A673 (cell line): ENCODE results near the gene NIT1.

ENCODE experiments used
- CTCF ChIP-seq: fragments of 300-800, 200-600 bp; sonication (generic); conservative IDR thresholded peaks from 2 replicates; pipeline ENCODE4 v1.5.1; 2017; ENCODE audit warnings: low read depth, mild to moderate bottlenecking, antibody characterized with exemption, low read length, moderate library complexity, mixed read lengths
- EZH2 ChIP-seq: fragments of 200-600 bp; sonication (generic); IDR thresholded peaks from 2 replicates; pipeline ENCODE4 v1.6.1; 2017; ENCODE audit warnings: borderline replicate concordance, low read depth, mild to moderate bottlenecking, mixed read lengths, antibody characterized with exemption, low read length; ENCODE audit not compliant: poor library complexity, severe bottlenecking

DNA sequence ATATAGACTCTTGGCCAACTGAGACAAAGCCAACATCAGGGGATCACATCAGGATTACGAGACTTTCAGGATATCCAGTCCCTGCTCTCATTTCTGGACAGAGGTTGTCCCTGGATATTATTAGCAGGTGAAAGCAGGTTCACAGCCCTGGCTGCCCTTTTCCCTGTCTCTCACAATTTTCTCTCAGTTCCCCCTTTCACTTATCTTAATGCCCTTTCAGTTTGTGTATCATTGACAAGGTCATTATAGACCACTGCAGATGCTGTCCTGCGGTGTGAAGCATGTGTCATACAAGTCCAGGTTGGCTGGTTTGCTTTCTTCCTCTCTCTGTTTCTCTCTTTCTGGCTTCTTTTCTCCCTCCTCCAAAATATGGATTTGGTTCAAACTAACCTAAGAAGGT lies 21.9 kb upstream of the NIT1 start:
- no peak for TF ChIP-seq CTCF
- TF ChIP-seq EZH2 = no peak
